HEK293 (cell line): Measurements from ENCODE around the gene ZCCHC17.

Source experiments
- CTCF ChIA-PET: fragments of 350-600 bp; formaldehyde crosslinking; extraction: SDS; loops from one replicate; lab custom pipeline; 2021; ENCODE audit warnings: antibody characterized with exemption; lab: Yijun Ruan, JAX
- POLR2A ChIA-PET: fragments of 300-600 bp; formaldehyde crosslinking; extraction: SDS; loops from one replicate; lab custom pipeline; 2020; ENCODE audit warnings: antibody characterized with exemption, inconsistent platforms; lab: Yijun Ruan, JAX
- H3K27ac ChIP-seq: fragments of 200-500 bp; sonication (Bioruptor generic); 2 replicates; pipeline ENCODE4 v1.5.1; 2014; ENCODE audit warnings: low read depth, low read length, control low read depth, inconsistent platforms; ENCODE audit errors: extremely low read depth
- H3K36me3 ChIP-seq, 2 experiments: fragments of 200-500 bp in 1 of 2; sonication (Bioruptor generic) in 1 of 2; 1 replicate in 1 of 2; 2 replicates in 1 of 2; pipeline ENCODE4 v1.5.1; 2014 to 2017; ENCODE audit warnings: inconsistent platforms in 2 of 2, low read length in 2 of 2; ENCODE audit not compliant: control insufficient read depth in 2 of 2, insufficient read depth in 1 of 2
- H3K4me1 ChIP-seq: fragments of 200-500 bp; sonication (Bioruptor generic); 2 replicates; pipeline ENCODE4 v1.5.1; 2014; ENCODE audit warnings: mild to moderate bottlenecking, low read length, inconsistent platforms; ENCODE audit not compliant: control insufficient read depth, insufficient read depth
- H3K4me3 ChIP-seq: 2 replicates; pipeline ENCODE4 v1.5.1; 2011; ENCODE audit warnings: low read depth, mild to moderate bottlenecking, control low read depth, low read length, moderate library complexity
- H3K9me3 ChIP-seq: fragments of 200-500 bp; sonication (Bioruptor generic); 2 replicates; pipeline ENCODE4 v1.5.1; 2014; ENCODE audit warnings: low read depth, low read length, inconsistent platforms; ENCODE audit not compliant: control insufficient read depth, insufficient read depth
- BCL11A ChIP-seq: fragments of 450-650 bp; formaldehyde crosslinking; IDR thresholded peaks from 2 replicates; pipeline ENCODE4 v1.5.1; 2016; ENCODE audit warnings: low read depth, missing biosample characterization, missing genetic modification characterization
- FEZF1 ChIP-seq: fragments of 450-650 bp; formaldehyde crosslinking; IDR thresholded peaks from 2 replicates; pipeline ENCODE4 v1.5.1; 2016; ENCODE audit warnings: missing biosample characterization, missing genetic modification characterization
- HOXC10 ChIP-seq: sonication (generic); formaldehyde crosslinking; IDR thresholded peaks from 2 replicates; pipeline ENCODE4 v1.8.1; 2023; ENCODE audit warnings: mild to moderate bottlenecking, missing genetic modification reagents
- SP2 ChIP-seq: fragments of 450-650 bp; formaldehyde crosslinking; IDR thresholded peaks from 2 replicates; pipeline ENCODE4 v1.5.1; 2016; ENCODE audit warnings: missing biosample characterization, missing genetic modification characterization
- TCF7L2 ChIP-seq: IDR thresholded peaks from 2 replicates; pipeline ENCODE4 v1.6.1; 2011; ENCODE audit warnings: low read depth, mild to moderate bottlenecking, inconsistent platforms, low read length, moderate library complexity, borderline replicate concordance
- TRIM28 ChIP-seq: IDR thresholded peaks from 2 replicates; pipeline ENCODE4 v1.6.1; 2011; ENCODE audit warnings: low read length, control low read depth, borderline replicate concordance
- YY1 ChIP-seq: fragments of 450-650 bp; formaldehyde crosslinking; IDR thresholded peaks from 2 replicates; pipeline ENCODE4 v1.5.1; 2018; ENCODE audit warnings: missing biosample characterization, missing genetic modification characterization
- ZBTB17 ChIP-seq: fragments of 450-650 bp; formaldehyde crosslinking; IDR thresholded peaks from 2 replicates; pipeline ENCODE4 v1.5.1; 2016; ENCODE audit warnings: missing biosample characterization, missing genetic modification characterization
- ZFP37 ChIP-seq: fragments of 450-650 bp; formaldehyde crosslinking; IDR thresholded peaks from 2 replicates; pipeline ENCODE4 v1.5.1; 2016; ENCODE audit warnings: missing biosample characterization, missing genetic modification characterization
- ZIC2 ChIP-seq: fragments of 450-650 bp; formaldehyde crosslinking; IDR thresholded peaks from 2 replicates; pipeline ENCODE4 v1.5.1; 2016; ENCODE audit warnings: missing biosample characterization, missing genetic modification characterization
- ZNF121 ChIP-seq: fragments of 450-650 bp; formaldehyde crosslinking; IDR thresholded peaks from 2 replicates; pipeline ENCODE4 v1.5.1; 2016; ENCODE audit warnings: missing biosample characterization, missing genetic modification characterization
- ZNF133 ChIP-seq: fragments of 450-650 bp; formaldehyde crosslinking; IDR thresholded peaks from 2 replicates; pipeline ENCODE4 v1.5.1; 2016; ENCODE audit warnings: missing biosample characterization, missing genetic modification characterization
- ZNF211 ChIP-seq: fragments of 450-650 bp; formaldehyde crosslinking; IDR thresholded peaks from 2 replicates; pipeline ENCODE4 v1.5.1; 2016; ENCODE audit warnings: low read depth, missing biosample characterization, missing genetic modification characterization
- ZNF341 ChIP-seq: fragments of 450-650 bp; formaldehyde crosslinking; IDR thresholded peaks from 2 replicates; pipeline ENCODE4; 2016; ENCODE audit warnings: low read depth, missing biosample characterization, missing genetic modification characterization
- ZNF426 ChIP-seq: fragments of 450-650 bp; formaldehyde crosslinking; IDR thresholded peaks from 2 replicates; pipeline ENCODE4 v1.5.1; 2017; ENCODE audit warnings: missing biosample characterization, missing genetic modification characterization, mild to moderate bottlenecking, inconsistent platforms, moderate library complexity
- ZNF561 ChIP-seq: fragments of 450-650 bp; IDR thresholded peaks from 2 replicates; pipeline ENCODE4 v1.5.1; 2018; ENCODE audit warnings: missing biosample characterization, missing genetic modification characterization, borderline replicate concordance
- ZNF791 ChIP-seq: fragments of 450-650 bp; formaldehyde crosslinking; IDR thresholded peaks from 2 replicates; pipeline ENCODE4 v1.5.1; 2016; ENCODE audit warnings: missing biosample characterization, missing genetic modification characterization
- TF ChIP-seq, protein P1 (sequence below): fragments of 450-650 bp; formaldehyde crosslinking; IDR thresholded peaks from 2 replicates; pipeline ENCODE4 v1.5.1; 2016; ENCODE audit warnings: missing biosample characterization, missing genetic modification characterization
- TF ChIP-seq, protein P2 (sequence below): fragments of 450-650 bp; formaldehyde crosslinking; IDR thresholded peaks from 2 replicates; pipeline ENCODE4 v1.5.1; 2016; ENCODE audit warnings: missing biosample characterization, missing genetic modification characterization, borderline replicate concordance
- TF ChIP-seq, protein P3 (sequence below): fragments of 450-650 bp; formaldehyde crosslinking; IDR thresholded peaks from 2 replicates; pipeline ENCODE4 v1.5.1; 2016; ENCODE audit warnings: missing biosample characterization, missing genetic modification characterization

The ZCCHC17 gene

DNA sequence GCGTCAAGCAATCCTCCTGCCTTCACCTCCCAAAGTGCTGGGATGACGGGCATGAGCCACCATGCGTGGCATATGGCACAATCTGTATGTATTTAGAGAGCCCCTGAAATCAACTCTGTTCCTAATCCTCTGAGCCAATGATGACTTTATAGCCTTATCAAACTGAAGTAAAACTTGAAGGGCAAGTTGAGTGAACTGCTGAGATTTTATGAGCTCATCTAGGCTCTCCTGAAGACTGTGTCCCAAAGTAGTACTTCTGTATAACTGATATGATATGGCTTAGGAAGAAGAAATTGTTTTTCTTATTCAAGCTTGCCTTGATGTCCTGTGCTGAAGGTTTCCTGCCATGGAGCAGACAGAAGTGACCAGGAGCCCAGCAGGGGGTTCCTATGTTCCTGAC is 33.4 kb upstream of the ZCCHC17 start:
- peaks cover 43 to 88% of the 10 kb centered on the region in 2 experiments for H3K36me3 ChIP-seq
- CTCF ChIA-PET: interaction anchor here (0.5 to 1.7 kb wide), 7 partner anchors 10 to 846 kb away, joined by 3 to 8 read pairs (median 3); no protein-coding TSS in a partner anchor
- H3K4me1 ChIP-seq: no peaks in the 10 kb centered on the region
- no peaks in the 10 kb centered on the region for H3K9me3 ChIP-seq
- H3K4me3 ChIP-seq: no peak overlapping the region
- H3K27ac ChIP-seq: no peak overlapping the region
- TF ChIP-seq BCL11A (tag by site-specific recombination): no peak
- no peak for TF ChIP-seq ZNF561 (tag by site-specific recombination)
- TF ChIP-seq, protein P1, sequence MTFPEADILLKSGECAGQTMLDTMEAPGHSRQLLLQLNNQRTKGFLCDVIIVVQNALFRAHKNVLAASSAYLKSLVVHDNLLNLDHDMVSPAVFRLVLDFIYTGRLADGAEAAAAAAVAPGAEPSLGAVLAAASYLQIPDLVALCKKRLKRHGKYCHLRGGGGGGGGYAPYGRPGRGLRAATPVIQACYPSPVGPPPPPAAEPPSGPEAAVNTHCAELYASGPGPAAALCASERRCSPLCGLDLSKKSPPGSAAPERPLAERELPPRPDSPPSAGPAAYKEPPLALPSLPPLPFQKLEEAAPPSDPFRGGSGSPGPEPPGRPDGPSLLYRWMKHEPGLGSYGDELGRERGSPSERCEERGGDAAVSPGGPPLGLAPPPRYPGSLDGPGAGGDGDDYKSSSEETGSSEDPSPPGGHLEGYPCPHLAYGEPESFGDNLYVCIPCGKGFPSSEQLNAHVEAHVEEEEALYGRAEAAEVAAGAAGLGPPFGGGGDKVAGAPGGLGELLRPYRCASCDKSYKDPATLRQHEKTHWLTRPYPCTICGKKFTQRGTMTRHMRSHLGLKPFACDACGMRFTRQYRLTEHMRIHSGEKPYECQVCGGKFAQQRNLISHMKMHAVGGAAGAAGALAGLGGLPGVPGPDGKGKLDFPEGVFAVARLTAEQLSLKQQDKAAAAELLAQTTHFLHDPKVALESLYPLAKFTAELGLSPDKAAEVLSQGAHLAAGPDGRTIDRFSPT: no peak
- no peak for TF ChIP-seq ZBTB17 (tag by site-specific recombination)
- no peak for TF ChIP-seq HOXC10 (CRISPR knock-in tag)
- no peak for TF ChIP-seq SP2 (tag by site-specific recombination)
- no peak for TF ChIP-seq ZNF426 (tag by site-specific recombination)
- POLR2A ChIA-PET: no interaction called here

DNA sequence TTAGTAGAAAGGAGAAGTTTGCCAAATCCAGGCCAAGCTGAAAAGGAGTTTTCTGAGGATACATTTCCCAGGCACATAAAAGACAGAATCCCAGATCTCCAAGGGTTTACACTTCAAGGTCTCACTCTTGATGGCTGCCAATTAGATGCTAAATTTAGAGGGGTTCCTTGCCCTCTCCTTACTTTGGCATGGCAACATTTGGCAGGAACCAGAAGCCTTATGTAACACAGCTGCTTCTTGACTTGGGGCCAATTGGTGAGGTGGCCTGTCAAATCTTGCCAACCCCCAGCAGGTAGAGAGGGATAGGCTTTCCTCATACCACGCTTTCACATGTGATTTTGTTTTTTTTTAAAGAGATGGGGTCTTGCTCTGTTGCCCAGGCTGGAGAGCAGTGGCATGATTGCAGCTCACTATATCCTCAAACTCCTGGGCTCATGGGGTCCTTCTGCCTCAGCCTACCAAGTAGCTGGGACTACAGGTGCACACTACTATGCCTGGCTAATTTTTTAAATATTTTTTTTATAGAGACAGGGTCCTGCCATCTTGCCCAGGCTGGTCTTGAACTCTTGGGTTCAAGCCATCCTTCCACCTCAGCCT is 31.9 kb upstream of the ZCCHC17 start:
- Histone ChIP-seq H3K9me3 (no peaks in the 10 kb centered on the region), H3K36me3 (peaks cover 46 to 88% of the 10 kb centered on the region in 2 experiments), H3K4me3 (no peak overlapping the region), H3K4me1 (no peaks in the 10 kb centered on the region), H3K27ac (no peak overlapping the region)
- CTCF ChIA-PET: interaction anchor here (1.1 to 1.7 kb wide), 3 partner anchors 8 to 81 kb away, joined by 3 to 8 read pairs (median 4); no protein-coding TSS in a partner anchor
- TF ChIP-seq ZIC2 (tag by site-specific recombination) (no peak), ZNF121 (peak; percentile 65; the same call in 1 of the 2 replicates)
- POLR2A ChIA-PET: no interaction called here

DNA sequence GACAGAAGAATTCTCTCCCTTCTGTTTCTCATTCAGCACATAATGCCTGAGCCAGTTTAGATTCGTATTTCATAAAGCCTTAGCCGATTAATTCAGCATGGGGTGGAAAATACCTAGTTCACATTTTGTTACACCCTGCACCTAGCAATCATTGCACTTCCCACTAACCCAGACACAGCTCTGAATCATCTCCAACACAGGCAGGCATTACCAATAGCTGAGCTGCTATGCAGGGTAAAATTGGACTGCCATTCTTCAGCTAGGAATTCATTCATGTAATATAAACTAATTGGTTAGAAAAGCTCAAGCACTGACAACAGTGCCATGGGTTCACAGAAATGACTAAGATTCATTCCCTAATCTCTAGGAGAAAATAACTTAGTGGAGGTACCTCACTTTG is 30.3 kb upstream of the ZCCHC17 start:
- POLR2A ChIA-PET: no interaction called here
- Histone ChIP-seq H3K4me1 (no peaks in the 10 kb centered on the region), H3K36me3 (peaks cover 59 to 91% of the 10 kb centered on the region in 2 experiments), H3K4me3 (no peak overlapping the region), H3K9me3 (no peaks in the 10 kb centered on the region), H3K27ac (no peak overlapping the region)
- CTCF ChIA-PET: no interaction called here
- TF ChIP-seq ZFP37 (tag by site-specific recombination) (no peak), ZNF211 (tag by site-specific recombination) (no peak), ZBTB17 (tag by site-specific recombination) (peak; percentile 46), ZNF791 (tag by site-specific recombination) (no peak), FEZF1 (no peak), TRIM28 (no peak)

DNA sequence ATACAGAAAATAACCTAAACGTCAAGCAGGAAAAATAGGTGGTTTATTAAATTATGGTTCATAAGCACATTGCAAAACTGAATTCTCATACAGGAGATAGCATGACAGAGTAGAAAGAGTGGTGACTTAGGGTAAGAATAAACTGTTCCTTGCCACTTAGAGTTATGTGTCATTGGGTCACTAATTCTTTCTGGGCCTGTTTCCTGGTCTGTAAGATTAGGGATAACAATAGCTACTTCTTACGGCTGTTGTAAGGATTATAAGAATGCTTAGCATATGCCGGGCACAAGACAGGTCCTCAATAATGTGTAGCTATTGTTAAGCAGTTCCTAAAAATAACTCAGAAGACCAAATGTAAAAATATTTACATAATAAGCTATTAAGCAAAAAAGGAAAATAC is 24.5 kb upstream of the ZCCHC17 start:
- Histone ChIP-seq H3K4me1 (no peaks in the 10 kb centered on the region), H3K36me3 (peaks cover 55 to 96% of the 10 kb centered on the region in 2 experiments), H3K9me3 (no peaks in the 10 kb centered on the region), H3K4me3 (no peak overlapping the region), H3K27ac (no peak overlapping the region)
- POLR2A ChIA-PET: no interaction called here
- CTCF ChIA-PET: interaction anchor here (0.7 to 1.1 kb wide), 2 partner anchors 63 to 88 kb away, joined by 3 read pairs; no protein-coding TSS in a partner anchor
- TF ChIP-seq, protein P2, sequence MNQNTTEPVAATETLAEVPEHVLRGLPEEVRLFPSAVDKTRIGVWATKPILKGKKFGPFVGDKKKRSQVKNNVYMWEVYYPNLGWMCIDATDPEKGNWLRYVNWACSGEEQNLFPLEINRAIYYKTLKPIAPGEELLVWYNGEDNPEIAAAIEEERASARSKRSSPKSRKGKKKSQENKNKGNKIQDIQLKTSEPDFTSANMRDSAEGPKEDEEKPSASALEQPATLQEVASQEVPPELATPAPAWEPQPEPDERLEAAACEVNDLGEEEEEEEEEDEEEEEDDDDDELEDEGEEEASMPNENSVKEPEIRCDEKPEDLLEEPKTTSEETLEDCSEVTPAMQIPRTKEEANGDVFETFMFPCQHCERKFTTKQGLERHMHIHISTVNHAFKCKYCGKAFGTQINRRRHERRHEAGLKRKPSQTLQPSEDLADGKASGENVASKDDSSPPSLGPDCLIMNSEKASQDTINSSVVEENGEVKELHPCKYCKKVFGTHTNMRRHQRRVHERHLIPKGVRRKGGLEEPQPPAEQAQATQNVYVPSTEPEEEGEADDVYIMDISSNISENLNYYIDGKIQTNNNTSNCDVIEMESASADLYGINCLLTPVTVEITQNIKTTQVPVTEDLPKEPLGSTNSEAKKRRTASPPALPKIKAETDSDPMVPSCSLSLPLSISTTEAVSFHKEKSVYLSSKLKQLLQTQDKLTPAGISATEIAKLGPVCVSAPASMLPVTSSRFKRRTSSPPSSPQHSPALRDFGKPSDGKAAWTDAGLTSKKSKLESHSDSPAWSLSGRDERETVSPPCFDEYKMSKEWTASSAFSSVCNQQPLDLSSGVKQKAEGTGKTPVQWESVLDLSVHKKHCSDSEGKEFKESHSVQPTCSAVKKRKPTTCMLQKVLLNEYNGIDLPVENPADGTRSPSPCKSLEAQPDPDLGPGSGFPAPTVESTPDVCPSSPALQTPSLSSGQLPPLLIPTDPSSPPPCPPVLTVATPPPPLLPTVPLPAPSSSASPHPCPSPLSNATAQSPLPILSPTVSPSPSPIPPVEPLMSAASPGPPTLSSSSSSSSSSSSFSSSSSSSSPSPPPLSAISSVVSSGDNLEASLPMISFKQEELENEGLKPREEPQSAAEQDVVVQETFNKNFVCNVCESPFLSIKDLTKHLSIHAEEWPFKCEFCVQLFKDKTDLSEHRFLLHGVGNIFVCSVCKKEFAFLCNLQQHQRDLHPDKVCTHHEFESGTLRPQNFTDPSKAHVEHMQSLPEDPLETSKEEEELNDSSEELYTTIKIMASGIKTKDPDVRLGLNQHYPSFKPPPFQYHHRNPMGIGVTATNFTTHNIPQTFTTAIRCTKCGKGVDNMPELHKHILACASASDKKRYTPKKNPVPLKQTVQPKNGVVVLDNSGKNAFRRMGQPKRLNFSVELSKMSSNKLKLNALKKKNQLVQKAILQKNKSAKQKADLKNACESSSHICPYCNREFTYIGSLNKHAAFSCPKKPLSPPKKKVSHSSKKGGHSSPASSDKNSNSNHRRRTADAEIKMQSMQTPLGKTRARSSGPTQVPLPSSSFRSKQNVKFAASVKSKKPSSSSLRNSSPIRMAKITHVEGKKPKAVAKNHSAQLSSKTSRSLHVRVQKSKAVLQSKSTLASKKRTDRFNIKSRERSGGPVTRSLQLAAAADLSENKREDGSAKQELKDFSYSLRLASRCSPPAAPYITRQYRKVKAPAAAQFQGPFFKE (tag by site-specific recombination): no peak
- TF ChIP-seq TCF7L2: no peak
- TF ChIP-seq, protein P3, sequence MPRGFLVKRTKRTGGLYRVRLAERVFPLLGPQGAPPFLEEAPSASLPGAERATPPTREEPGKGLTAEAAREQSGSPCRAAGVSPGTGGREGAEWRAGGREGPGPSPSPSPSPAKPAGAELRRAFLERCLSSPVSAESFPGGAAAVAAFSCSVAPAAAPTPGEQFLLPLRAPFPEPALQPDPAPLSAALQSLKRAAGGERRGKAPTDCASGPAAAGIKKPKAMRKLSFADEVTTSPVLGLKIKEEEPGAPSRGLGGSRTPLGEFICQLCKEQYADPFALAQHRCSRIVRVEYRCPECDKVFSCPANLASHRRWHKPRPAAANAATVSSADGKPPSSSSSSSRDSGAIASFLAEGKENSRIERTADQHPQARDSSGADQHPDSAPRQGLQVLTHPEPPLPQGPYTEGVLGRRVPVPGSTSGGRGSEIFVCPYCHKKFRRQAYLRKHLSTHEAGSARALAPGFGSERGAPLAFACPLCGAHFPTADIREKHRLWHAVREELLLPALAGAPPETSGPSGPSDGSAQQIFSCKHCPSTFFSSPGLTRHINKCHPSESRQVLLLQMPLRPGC: no peak
- no peak for TF ChIP-seq ZNF133 (tag by site-specific recombination)
- no peak for TF ChIP-seq YY1 (tag by site-specific recombination)
- no peak for TF ChIP-seq ZNF341
